ENCODE data around the gene FOXN1. TPM values are rescaled to one million over a fixed set of nuclear protein-coding genes. Genes with fewer than 3 reads are reported as not detected.

Gene FOXN1
- total RNA-seq, 1 experiment from 2014 or later: not detected

GRCh38 chr17:28527859-28528258 is 21.7 kb downstream of the FOXN1 start:
- Mint-ChIP-seq H3K36me3 (no peaks in the 10 kb centered on the region), H3K4me1 (no peaks in the 10 kb centered on the region), H3K27ac (no peak overlapping the region), H3K27me3 (ENCODE audit: low read depth) (no peaks in the 10 kb centered on the region), H3K9me3 (no peaks in the 10 kb centered on the region), H3K4me3 (no peak overlapping the region)
- CTCF ChIA-PET: no interaction called here
- POLR2A ChIA-PET: no interaction called here
- no peak for DNase-seq (ENCODE audit: low spot score)
- TF ChIP-seq ZMAT4 (CRISPR knock-in tag; IDR thresholded peaks at IDR 0.05): no peak
- TF ChIP-seq NR3C1 (CRISPR knock-in tag; conservative IDR thresholded peaks at IDR 0.05; ENCODE audit: low read depth): no peak
- TF ChIP-seq ZNF512 (CRISPR knock-in tag; IDR thresholded peaks at IDR 0.05; ENCODE audit: borderline replicate concordance): no peak
- TF ChIP-seq TEAD4 (CRISPR knock-in tag; IDR thresholded peaks at IDR 0.05): no peak
- no peak for TF ChIP-seq MXD4 (CRISPR knock-in tag; IDR thresholded peaks at IDR 0.05; ENCODE audit: borderline replicate concordance)
- TF ChIP-seq ZNF281 (CRISPR knock-in tag; IDR thresholded peaks at IDR 0.05): no peak
- no peak for TF ChIP-seq CREM (CRISPR knock-in tag; IDR thresholded peaks at IDR 0.05)
- TF ChIP-seq ZNF263 (CRISPR knock-in tag; IDR thresholded peaks at IDR 0.05; ENCODE audit: low read depth): no peak
- no peak for TF ChIP-seq TP53 (CRISPR knock-in tag; IDR thresholded peaks at IDR 0.05)
- no peak for ATAC-seq

- no peak for DNase-seq (ENCODE audit: low spot score)
- Mint-ChIP-seq H3K27ac (no peak overlapping the region), H3K36me3 (no peaks in the 10 kb centered on the region), H3K9me3 (no peaks in the 10 kb centered on the region), H3K4me1 (no peaks in the 10 kb centered on the region), H3K4me3 (no peak overlapping the region), H3K27me3 (ENCODE audit: low read depth) (no peaks in the 10 kb centered on the region)
- ChIA-PET POLR2A (no interaction called here), CTCF (interaction anchor here (0.7 kb wide), 2 partner anchors 13 to 21 kb away, joined by 3 to 4 read pairs; no protein-coding TSS in a partner anchor)
- ATAC-seq: no peak
- no peak for TF ChIP-seq NFE2L1 (CRISPR knock-in tag; IDR thresholded peaks at IDR 0.05)
- no peak for TF ChIP-seq MLX (CRISPR knock-in tag; IDR thresholded peaks at IDR 0.05)
- TF ChIP-seq EMX1 (CRISPR knock-in tag; IDR thresholded peaks at IDR 0.05): no peak
- no peak for TF ChIP-seq ZNF317 (CRISPR knock-in tag; IDR thresholded peaks at IDR 0.05; ENCODE audit: borderline replicate concordance, low read depth)
- TF ChIP-seq SMAD3 (CRISPR knock-in tag; IDR thresholded peaks at IDR 0.05; ENCODE audit: borderline replicate concordance): no peak
- TF ChIP-seq MXD4 (CRISPR knock-in tag; IDR thresholded peaks at IDR 0.05; ENCODE audit: borderline replicate concordance): no peak
- TF ChIP-seq AR (CRISPR knock-in tag; IDR thresholded peaks at IDR 0.05): no peak
- TF ChIP-seq TCF7 (CRISPR knock-in tag; IDR thresholded peaks at IDR 0.05; ENCODE audit: low read depth): no peak
- no peak for TF ChIP-seq MYBL2 (CRISPR knock-in tag; IDR thresholded peaks at IDR 0.05)
- no peak for TF ChIP-seq ZNF532 (CRISPR knock-in tag; IDR thresholded peaks at IDR 0.05; ENCODE audit: borderline replicate concordance)
- no peak for TF ChIP-seq ETV6 (CRISPR knock-in tag; IDR thresholded peaks at IDR 0.05)
- no peak for TF ChIP-seq NFATC4 (CRISPR knock-in tag; IDR thresholded peaks at IDR 0.05)
These were observed 22.3 kb downstream of the FOXN1 start for GRCh38 chr17:28528327-28529012.

All from WTC11 (cell line).